Renal cortical epithelial cell (primary cell): ENCODE measurements around the gene EML4. TPM values are rescaled to one million over a fixed set of nuclear protein-coding genes. Genes with fewer than 3 reads are reported as not detected.

ENCODE experiments used
- DNase-seq: peaks from one replicate; pipeline ENCODE4 v3.0.0-alpha.2; 2011; ENCODE audit warnings: low read depth
- total RNA-seq: library from RNA; depleted of rRNA; stranded (reverse); fragments of >200 nt; gene quantifications from 2 replicates; pipeline ENCODE4 v1.2.3, GENCODE V29; 2014

EML4 gene
- total RNA-seq, 1 donor from 2014 or later: 45.6 TPM

GRCh38 chr2:42138163-42139015 lies 30.8 kb upstream of the EML4 start:
- peak; percentile 98 for DNase-seq

GRCh38 chr2:42139101-42139500 lies 30.1 kb upstream of the EML4 start:
- DNase-seq: no peak

GRCh38 chr2:42140496-42140895 lies 28.7 kb upstream of the EML4 start:
- no peak for DNase-seq

- peak; percentile 64 for DNase-seq
These were observed 27.2 kb upstream of the EML4 start for GRCh38 chr2:42141687-42142546.

- DNase-seq: peak; percentile 46
These were observed 26.5 kb upstream of the EML4 start for GRCh38 chr2:42142547-42143184.

GRCh38 chr2:42147641-42148274 lies 21.4 kb upstream of the EML4 start:
- peak; percentile 69 for DNase-seq

- no peak for DNase-seq
These were observed 19.0 kb upstream of the EML4 start for GRCh38 chr2:42150159-42150558.

- DNase-seq: no peak
These were observed 15.1 kb upstream of the EML4 start for GRCh38 chr2:42153944-42154581.

- DNase-seq: no peak
These were observed 12.4 kb upstream of the EML4 start for GRCh38 chr2:42156721-42157120.

GRCh38 chr2:42161444-42161843 lies 7.7 kb upstream of the EML4 start:
- DNase-seq: no peak

GRCh38 chr2:42163444-42164045 lies 5.6 kb upstream of the EML4 start:
- DNase-seq: no peak

- no peak for DNase-seq
These were observed 5.1 kb upstream of the EML4 start for GRCh38 chr2:42164046-42164445.

GRCh38 chr2:42164971-42165370 lies 4.2 kb upstream of the EML4 start:
- DNase-seq: no peak

GRCh38 chr2:42167458-42167857 lies 1.7 kb upstream of the EML4 start:
- no peak for DNase-seq

GRCh38 chr2:42168459-42169099 lies 574 bp upstream of the EML4 start:
- DNase-seq: no peak

- DNase-seq: no peak
These were observed 845 bp downstream of the EML4 start for GRCh38 chr2:42169874-42170521.

- no peak for DNase-seq
These were observed 1.7 kb downstream of the EML4 start for GRCh38 chr2:42170619-42171395.

GRCh38 chr2:42171396-42171980 lies 2.3 kb downstream of the EML4 start:
- DNase-seq: no peak

- no peak for DNase-seq
These were observed 2.9 kb downstream of the EML4 start for GRCh38 chr2:42172020-42172419.
